HG02852 (cell line): ENCODE results near the gene KRTDAP.

Experiments used
- ATAC-seq: cut with Tn5 transposase; IDR thresholded peaks from one replicate; pipeline ENCODE4 v1.9.1; 2021; ENCODE audit warnings: mild to moderate bottlenecking, moderate library complexity; ENCODE audit not compliant: unreplicated experiment

Gene KRTDAP

DNA sequence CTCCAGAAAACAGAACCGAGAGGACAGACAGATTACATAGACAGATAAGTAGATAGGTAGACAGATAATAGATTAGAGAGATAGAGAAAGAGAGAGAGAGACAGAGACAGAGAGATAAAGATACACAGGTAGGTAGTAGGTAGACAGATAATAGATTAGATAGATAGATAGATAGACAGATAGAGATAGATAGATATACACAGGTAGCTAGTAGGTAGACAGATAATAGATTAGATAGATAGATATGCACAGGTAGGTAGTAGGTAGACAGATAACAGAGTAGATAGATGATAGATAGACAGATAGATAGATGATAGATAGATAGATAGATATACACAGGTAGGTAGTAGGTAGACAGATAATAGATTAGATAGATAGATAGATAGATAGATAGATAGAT is 32.1 kb downstream of the KRTDAP start:
- ATAC-seq: no peak

DNA sequence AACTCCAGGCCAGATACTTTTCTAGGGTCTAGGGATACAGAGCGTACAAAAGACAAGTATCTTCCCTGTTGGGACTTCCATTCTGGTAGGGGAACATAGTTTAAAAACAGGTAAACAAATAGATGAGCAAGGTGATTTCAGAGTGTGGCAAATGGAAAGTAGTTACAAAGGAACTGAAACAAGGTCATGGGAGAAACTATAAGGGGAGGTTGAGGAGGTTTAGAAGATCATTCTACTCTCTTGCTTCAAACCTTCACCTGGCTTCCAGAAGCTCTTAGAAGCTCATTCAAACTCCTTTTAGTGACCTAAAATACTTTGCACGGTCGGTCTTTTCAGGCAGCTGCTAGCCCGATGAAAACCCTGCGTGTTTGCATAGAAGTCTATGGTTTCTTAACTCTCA is 33.1 kb downstream of the KRTDAP start:
- no peak for ATAC-seq

- no peak for ATAC-seq
Measured at GRCh38 chr19:35455616-35456201, 34.6 kb downstream of the KRTDAP start.

DNA sequence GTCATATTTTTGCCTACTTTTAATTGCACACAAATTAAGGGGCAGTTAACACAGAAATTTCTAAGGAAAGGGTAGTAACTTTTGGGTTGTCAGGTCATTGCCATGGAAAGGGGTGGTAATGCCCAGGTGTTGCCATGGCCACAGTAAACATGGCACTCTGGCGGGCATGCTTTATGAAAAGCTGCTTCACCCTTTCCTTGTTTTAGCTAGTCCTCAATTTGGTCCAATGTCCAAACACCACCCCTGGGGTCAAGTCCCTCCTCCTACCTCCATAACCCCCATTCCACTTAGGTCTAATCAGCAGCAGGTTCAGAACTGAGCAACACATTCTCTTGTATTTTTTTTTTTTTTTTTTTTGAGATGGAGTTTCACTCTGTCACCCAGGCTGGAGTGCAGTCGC is 35.6 kb downstream of the KRTDAP start:
- no peak for ATAC-seq

- no peak for ATAC-seq
Measured at GRCh38 chr19:35451338-35452096, 38.7 kb downstream of the KRTDAP start.

GRCh38 chr19:35449359-35450043 is 40.8 kb downstream of the KRTDAP start:
- ATAC-seq: no peak

- no peak for ATAC-seq
Measured at GRCh38 chr19:35447606-35448469, 42.4 kb downstream of the KRTDAP start, which contains the start of gene FFAR2. Gene FFAR2, plus strand, starts transcription at chr19:35448257. Its CDS starts 1,458 bp downstream, at chr19:35449715.

DNA sequence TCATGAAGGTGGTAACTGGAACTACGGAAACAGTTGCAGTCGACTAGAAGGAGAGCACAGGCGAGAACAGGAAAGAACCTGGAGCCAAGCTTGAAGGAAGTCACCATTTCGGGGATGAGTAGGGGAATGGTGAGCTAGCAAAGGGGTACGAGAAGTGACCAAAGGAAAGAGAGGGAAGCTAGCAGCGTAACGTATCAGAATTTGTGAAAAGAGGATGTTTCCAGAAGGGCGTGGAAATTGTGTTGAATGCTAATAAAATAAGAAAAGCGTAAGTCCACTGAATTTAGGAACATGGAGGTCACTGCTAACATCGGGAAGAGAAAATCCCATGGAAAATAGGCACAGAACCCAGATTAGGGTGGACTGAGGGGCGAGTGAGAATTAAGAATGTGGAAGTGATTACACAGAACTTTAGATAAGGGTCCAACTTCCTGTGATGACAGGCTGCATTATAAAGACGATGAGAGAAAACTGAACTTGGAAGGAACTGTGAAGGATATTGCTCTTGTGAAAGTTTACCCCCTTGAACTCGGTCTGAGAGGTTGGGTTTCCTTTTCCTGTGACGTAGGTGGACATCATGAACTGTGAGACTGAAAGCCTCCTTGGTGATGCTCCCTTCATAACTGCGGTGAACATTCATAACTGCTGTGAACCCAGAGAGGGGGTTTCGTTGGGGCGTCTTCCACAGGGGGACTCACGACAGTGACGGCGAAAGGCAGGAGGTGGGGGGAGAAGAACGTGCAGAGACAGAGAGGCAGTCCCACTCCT is 44.3 kb downstream of the KRTDAP start:
- no peak for ATAC-seq

GRCh38 chr19:35444735-35445134 is 45.5 kb downstream of the KRTDAP start:
- ATAC-seq: no peak

GRCh38 chr19:35442091-35442490 is 48.2 kb downstream of the KRTDAP start:
- no peak for ATAC-seq

- no peak for ATAC-seq
Measured at GRCh38 chr19:35439921-35440320, 50.3 kb downstream of the KRTDAP start.

- no peak for ATAC-seq
Measured at GRCh38 chr19:35438527-35438926, 51.7 kb downstream of the KRTDAP start.

GRCh38 chr19:35438096-35438495 is 52.2 kb downstream of the KRTDAP start:
- ATAC-seq: no peak

GRCh38 chr19:35437406-35437951 is 52.8 kb downstream of the KRTDAP start:
- ATAC-seq: no peak
